Measurements from ENCODE around the gene GRIK1.

The GRIK1 gene

DNA sequence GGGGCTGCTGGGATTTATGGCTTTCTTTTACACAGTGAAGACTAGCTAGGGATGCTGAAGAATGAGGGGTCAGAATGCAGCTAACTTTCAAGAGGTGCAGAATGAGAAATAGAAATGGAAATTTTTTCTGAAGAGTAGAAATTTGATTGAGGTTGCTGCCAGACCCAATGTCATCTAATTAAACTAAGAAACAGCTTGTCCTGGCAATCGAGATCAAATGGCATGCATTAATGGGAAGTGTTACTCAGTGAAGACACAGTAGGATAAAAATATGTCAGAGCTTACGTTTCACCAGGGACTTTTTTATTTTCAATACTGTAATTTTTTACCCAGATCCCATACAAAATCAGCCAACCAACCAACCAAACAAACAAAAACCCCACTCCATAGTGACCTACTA, 306.0 kb downstream of the GRIK1 start:
- no peaks in the 10 kb centered on the region for H4K20me1 ChIP-seq (ENCODE audit: insufficient read depth, low read length, poor library complexity, severe bottlenecking)
- H3K4me3 ChIP-seq (ENCODE audit: low read length, poor library complexity, severe bottlenecking) = no peak overlapping the region
- H3K4me1 ChIP-seq (ENCODE audit: insufficient read depth, low read length, poor library complexity, severe bottlenecking) = no peaks in the 10 kb centered on the region
- H3K36me3 ChIP-seq (ENCODE audit: insufficient read depth, low read length) = no peaks in the 10 kb centered on the region
- H3K9me2 ChIP-seq (replicated peaks; ENCODE audit: low read depth, low read length) = no peaks in the 10 kb centered on the region
- H3K9me3 ChIP-seq (ENCODE audit: insufficient read depth, low read depth, low read length) = peaks cover 8% of the 10 kb centered on the region; the same call in 1 of the 2 replicates
- H3K27me3 ChIP-seq (ENCODE audit: insufficient read depth, low read length, poor library complexity, severe bottlenecking) = no peaks in the 10 kb centered on the region
- no peaks in the 10 kb centered on the region for H3F3A ChIP-seq (ENCODE audit: low read depth)
- TF ChIP-seq EZH2phosphoT487 (IDR thresholded peaks at IDR 0.05; ENCODE audit: borderline replicate concordance) = no peak
- TF ChIP-seq, protein P1, sequence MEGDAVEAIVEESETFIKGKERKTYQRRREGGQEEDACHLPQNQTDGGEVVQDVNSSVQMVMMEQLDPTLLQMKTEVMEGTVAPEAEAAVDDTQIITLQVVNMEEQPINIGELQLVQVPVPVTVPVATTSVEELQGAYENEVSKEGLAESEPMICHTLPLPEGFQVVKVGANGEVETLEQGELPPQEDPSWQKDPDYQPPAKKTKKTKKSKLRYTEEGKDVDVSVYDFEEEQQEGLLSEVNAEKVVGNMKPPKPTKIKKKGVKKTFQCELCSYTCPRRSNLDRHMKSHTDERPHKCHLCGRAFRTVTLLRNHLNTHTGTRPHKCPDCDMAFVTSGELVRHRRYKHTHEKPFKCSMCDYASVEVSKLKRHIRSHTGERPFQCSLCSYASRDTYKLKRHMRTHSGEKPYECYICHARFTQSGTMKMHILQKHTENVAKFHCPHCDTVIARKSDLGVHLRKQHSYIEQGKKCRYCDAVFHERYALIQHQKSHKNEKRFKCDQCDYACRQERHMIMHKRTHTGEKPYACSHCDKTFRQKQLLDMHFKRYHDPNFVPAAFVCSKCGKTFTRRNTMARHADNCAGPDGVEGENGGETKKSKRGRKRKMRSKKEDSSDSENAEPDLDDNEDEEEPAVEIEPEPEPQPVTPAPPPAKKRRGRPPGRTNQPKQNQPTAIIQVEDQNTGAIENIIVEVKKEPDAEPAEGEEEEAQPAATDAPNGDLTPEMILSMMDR (conservative IDR thresholded peaks at IDR 0.05; ENCODE audit: low read length) = no peak
- H2AFZ ChIP-seq (ENCODE audit: low read length) = no peak overlapping the region
- H3K79me2 ChIP-seq (ENCODE audit: insufficient read depth, low read length) = no peaks in the 10 kb centered on the region
- no peak overlapping the region for H3K9ac ChIP-seq (ENCODE audit: low read depth, low read length, poor library complexity, severe bottlenecking)
- no peak overlapping the region for H3K4me2 ChIP-seq (ENCODE audit: low read depth, low read length, poor library complexity, severe bottlenecking)

DNA sequence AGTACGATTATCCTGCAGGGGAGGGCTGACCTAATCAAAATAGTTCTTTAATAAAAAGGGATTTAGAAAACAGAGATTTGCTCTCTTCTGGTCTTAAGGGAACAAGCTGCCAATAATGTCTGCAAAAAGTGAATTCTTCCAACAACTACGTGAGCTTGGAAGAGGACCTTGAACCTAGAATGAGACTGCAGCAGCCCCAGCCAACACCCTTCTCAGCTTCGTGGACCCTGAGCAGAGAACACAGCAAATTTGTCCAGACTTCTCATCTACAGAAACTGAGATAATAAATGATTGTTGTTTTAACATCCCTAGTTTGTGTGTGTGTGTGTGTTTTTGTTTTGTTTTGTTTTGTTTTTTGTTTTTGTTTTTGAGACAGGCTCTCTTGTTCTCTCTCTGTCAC, 309.4 kb downstream of the GRIK1 start:
- no peak overlapping the region for H3K4me2 ChIP-seq (ENCODE audit: low read depth, low read length, poor library complexity, severe bottlenecking)
- no peak for TF ChIP-seq EZH2phosphoT487 (IDR thresholded peaks at IDR 0.05; ENCODE audit: borderline replicate concordance)
- TF ChIP-seq, protein P1 (conservative IDR thresholded peaks at IDR 0.05; ENCODE audit: low read length) = no peak
- H3F3A ChIP-seq (ENCODE audit: low read depth) = no peaks in the 10 kb centered on the region
- no peaks in the 10 kb centered on the region for H3K9me3 ChIP-seq (ENCODE audit: insufficient read depth, low read depth, low read length)
- no peaks in the 10 kb centered on the region for H3K79me2 ChIP-seq (ENCODE audit: insufficient read depth, low read length)
- no peaks in the 10 kb centered on the region for H3K9me2 ChIP-seq (replicated peaks; ENCODE audit: low read depth, low read length)
- H2AFZ ChIP-seq (ENCODE audit: low read length) = no peak overlapping the region
- no peak overlapping the region for H3K9ac ChIP-seq (ENCODE audit: low read depth, low read length, poor library complexity, severe bottlenecking)
- no peak overlapping the region for H3K4me3 ChIP-seq (ENCODE audit: low read length, poor library complexity, severe bottlenecking)
- no peaks in the 10 kb centered on the region for H3K36me3 ChIP-seq (ENCODE audit: insufficient read depth, low read length)
- no peaks in the 10 kb centered on the region for H3K27me3 ChIP-seq (ENCODE audit: insufficient read depth, low read length, poor library complexity, severe bottlenecking)
- no peaks in the 10 kb centered on the region for H4K20me1 ChIP-seq (ENCODE audit: insufficient read depth, low read length, poor library complexity, severe bottlenecking)
- no peaks in the 10 kb centered on the region for H3K4me1 ChIP-seq (ENCODE audit: insufficient read depth, low read length, poor library complexity, severe bottlenecking)

DNA sequence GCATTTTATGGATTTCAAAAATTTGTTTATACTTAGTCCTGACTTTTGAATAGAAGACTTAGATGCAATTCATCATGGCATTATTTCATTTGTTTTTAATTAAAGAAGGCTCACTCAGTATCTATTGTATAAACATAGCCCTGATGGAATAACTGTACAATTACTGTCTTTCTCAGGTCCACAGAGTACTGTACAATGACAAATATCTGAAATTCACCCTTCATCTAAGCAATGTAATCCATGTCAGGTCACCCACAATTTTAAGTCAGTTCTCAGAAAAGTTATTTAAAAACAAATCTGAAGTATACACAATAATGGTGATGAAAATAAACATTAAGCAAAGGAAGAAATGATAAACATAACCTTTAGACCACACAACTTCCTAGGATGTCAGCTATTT, 311.9 kb downstream of the GRIK1 start:
- H3K9me2 ChIP-seq (replicated peaks; ENCODE audit: low read depth, low read length) = no peaks in the 10 kb centered on the region
- no peak overlapping the region for H3K4me3 ChIP-seq (ENCODE audit: low read length, poor library complexity, severe bottlenecking)
- no peak overlapping the region for H2AFZ ChIP-seq (ENCODE audit: low read length)
- H3F3A ChIP-seq (ENCODE audit: low read depth) = no peaks in the 10 kb centered on the region
- no peaks in the 10 kb centered on the region for H3K79me2 ChIP-seq (ENCODE audit: insufficient read depth, low read length)
- H3K9me3 ChIP-seq (ENCODE audit: insufficient read depth, low read depth, low read length) = no peaks in the 10 kb centered on the region
- TF ChIP-seq EZH2phosphoT487 (IDR thresholded peaks at IDR 0.05; ENCODE audit: borderline replicate concordance) = no peak
- TF ChIP-seq, protein P1 (conservative IDR thresholded peaks at IDR 0.05; ENCODE audit: low read length) = no peak
- H3K9ac ChIP-seq (ENCODE audit: low read depth, low read length, poor library complexity, severe bottlenecking) = no peak overlapping the region
- no peak overlapping the region for H3K4me2 ChIP-seq (ENCODE audit: low read depth, low read length, poor library complexity, severe bottlenecking)
- no peaks in the 10 kb centered on the region for H4K20me1 ChIP-seq (ENCODE audit: insufficient read depth, low read length, poor library complexity, severe bottlenecking)
- no peaks in the 10 kb centered on the region for H3K36me3 ChIP-seq (ENCODE audit: insufficient read depth, low read length)
- H3K4me1 ChIP-seq (ENCODE audit: insufficient read depth, low read length, poor library complexity, severe bottlenecking) = no peaks in the 10 kb centered on the region
- H3K27me3 ChIP-seq (ENCODE audit: insufficient read depth, low read length, poor library complexity, severe bottlenecking) = no peaks in the 10 kb centered on the region

Data from Loucy (cell line).